ENCODE measurements around the gene CNKSR3.
"Not testable (repeated sequence)": the region's sequence is repeated elsewhere in the genome, so short reads cannot be mapped to it uniquely, and the experiment has no call there.

CNKSR3 gene

DNA sequence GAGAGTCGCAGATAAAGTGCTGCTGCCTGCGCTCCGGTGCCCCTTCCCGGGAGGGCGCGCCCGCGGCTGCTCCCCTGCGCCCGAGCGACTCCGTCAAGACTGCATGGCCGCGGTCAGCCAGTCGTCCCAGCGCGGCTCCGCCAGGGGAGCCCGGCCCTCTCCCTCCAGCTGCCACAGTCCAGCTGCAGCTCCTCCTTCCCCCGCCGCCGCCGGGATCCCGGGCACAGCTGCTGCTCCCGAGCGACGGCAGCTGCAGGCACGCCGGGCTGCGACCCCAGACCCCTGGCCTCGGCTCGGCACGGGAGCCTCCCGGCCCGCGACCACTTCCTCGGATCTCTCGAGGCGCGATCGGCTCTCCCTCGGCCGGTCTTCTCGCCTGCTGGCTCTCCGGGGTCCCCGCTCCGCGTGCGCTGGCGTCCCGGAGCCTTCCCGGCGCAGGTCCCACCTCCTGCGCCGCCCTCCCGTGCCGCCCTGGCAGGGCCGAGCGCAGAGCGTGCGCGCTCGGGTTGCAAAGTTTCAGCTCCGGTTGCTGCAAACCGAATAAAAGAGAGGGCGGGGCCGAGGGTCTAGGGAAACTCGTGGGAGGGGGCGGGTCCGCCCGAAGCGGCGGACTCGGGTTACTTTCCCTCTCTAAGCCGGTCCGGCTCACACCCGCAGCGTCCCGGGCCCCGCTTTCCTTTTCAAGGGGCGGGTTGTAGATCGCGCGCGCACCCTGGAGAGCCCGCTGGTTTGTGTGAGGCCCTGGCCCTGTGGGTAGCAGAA is at the start of gene CNKSR3:
Gene CNKSR3, minus strand, starts transcription at position 542 of the 762 bp plus-strand sequence. CDS start 571 bp downstream, outside the sequence.
- no peak for DNase-seq

DNA sequence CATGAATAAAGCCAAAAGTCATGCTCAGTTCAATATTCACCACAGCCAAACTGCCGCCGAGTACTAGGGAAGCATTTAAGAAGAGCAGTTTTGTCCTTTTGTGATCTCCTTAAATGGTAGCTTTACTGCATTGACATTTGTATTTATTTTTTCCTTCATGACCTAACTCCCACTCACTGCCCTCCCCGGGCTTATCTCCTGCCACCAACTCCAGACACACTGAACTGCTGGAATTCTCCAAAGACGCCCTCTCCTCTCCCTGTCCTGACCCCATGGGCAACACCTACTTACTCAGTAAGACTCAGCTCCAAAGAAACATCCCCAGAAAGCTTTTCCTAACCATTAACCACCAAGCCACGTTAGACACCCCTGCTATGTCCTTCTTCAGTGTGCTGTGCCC is 48.5 kb upstream of the CNKSR3 start:
- DNase-seq, result no peak

DNA sequence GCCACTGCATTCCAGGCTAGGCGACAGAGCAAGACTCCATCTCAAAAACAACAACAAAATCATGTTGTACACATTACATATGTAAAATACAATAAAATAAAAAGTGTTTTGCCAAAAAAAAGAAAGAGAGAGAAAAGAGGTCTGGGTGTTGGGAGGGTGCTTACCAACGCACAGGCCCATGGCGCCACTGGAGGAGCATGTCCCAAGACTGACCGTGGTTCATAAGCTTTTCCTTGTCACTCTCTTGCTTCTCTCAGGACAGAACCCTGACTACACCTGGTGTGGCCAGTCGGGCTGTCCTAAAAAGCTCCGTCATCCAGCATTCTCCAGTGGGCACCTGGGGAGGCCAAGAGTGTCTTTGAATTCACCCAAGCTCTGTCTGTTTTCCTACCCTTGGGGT is 48.0 kb upstream of the CNKSR3 start:
- DNase-seq, result no peak

DNA sequence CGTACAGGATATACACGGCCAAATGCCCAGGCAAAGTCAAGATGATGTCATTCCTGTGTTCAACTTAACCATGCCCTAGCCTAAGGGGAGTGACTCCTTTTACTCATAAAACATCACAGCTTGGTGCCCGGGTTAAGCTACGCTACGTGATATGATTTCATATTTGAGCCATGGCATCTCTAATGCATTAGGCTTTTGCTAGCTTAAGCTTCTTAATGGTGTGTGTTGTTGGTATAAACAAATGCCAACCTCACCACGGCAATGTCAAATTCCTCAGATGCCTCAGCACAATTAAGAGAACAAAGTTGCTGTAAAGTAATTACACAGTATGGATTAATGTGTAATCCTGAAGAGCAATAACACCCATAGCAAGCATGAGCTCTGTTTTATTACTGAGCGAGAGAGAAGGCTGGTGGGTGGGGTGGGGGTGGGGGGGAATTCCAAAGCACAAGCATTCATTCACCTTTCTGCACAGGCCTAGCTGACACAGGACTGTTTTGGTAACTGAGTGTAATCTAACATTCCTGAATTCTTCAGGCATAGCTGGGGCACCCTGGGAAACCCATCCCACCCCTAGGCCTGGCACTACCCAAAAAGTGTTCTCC is 44.7 kb upstream of the CNKSR3 start:
- no peak for DNase-seq

DNA sequence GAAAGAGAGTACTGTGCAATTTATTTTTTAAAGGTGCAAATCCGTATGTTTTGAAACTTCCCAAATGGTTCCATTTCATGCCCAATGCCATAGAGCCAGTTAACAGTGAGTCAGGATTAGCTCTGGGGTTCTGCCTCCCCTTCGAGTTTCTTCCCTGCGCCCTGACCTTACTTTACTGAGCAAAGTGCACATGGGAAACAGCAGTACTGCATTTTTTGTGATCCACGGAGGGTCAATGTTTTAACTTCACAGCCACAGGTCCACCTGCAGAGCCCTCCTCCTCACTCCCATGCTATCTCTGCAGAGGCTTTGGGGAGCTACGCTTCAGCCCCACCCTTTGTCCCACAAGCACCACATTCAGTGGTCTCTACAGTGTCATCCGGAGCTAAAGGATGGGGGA is 44.0 kb upstream of the CNKSR3 start:
- no peak for DNase-seq

DNA sequence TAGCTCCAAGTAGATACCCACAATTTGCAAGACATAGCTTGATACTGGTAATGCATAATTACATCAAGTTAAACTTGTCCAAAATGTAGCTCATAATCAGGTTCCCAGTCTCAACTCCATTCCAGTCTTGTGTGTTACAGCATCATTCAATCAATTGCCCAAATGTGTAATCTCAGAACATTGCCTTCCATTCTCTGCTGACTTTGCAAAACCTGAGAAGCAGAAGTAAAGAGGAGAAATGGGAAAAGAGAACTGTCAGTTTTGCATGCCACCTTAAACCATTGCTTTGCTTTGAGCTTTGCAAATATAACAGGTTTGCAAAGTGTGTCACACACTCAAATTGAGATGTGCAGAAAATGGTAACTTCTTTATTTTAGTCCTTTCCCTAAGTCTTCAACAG is 40.3 kb upstream of the CNKSR3 start:
- DNase-seq, result no peak

DNA sequence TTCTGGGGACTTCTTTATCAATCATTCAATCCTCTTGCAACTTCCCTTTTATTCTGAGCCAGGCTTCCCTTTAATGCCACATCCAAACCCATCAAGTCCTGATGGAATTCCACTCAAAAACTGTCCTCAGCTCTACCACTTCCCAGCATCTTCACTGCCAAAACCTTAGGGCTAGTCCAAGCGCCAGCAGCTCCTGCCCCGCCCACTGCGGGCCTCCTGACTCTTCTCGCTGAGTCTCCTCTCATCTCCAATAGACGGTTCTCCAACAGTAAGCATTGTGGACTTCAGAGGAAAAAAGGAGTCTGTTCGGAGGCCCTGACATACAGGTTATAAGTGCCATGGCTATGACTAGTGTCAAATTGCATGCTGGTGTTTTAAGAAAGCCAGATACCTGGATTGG is 38.7 kb upstream of the CNKSR3 start:
- DNase-seq, result no peak

DNA sequence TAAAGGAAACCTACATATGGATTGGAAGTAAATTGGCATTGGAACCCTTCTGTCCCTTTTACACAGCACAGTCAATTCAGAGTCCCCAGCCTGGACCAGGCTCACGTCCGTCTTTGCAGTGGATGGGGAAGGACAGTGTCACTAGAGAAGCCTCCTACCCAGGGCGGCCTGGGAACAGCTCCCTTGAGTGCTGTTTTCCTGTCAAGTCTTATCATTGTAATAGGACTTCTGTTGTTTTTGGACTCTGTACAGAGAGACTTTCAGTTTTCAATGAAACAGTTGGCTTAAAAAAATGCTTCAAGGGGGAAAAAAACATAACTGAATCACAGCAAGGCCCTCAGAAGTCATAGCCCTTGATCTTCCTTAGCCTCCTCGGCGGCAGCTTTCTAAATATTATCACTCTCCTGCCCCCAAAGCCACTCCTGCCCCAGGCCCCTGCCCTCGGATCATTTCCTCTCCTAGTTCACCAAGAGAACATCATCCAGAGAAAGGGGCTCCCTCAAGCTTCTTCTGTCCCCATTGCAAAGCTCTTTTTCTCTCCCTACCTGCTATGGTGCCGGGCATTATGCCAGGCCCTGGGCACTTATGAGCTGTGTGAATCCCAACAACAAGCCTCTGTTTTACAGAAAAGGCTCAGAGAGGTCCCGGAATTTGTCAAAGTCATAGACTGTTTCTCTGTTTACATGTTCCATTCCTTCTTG is 37.8 kb upstream of the CNKSR3 start:
- DNase-seq, result no peak

DNA sequence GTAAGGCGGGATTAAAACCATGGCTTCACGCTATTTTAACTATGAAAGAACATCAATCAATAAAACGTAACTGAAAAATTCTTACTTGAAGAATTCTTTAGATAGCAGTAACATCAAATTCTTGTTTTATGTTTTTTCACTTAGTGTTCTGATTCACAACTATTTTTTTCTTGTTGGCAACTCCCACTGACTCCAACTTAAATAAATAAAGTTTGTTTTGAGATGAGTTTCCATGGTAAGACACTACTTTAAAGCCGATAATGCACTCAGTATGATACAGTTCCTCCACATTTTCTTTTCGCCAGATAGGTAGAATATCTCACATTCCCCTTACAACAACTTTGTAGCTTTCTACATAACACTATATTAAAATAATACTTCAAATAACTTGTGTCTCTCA is 33.1 kb upstream of the CNKSR3 start:
- DNase-seq, result no peak

DNA sequence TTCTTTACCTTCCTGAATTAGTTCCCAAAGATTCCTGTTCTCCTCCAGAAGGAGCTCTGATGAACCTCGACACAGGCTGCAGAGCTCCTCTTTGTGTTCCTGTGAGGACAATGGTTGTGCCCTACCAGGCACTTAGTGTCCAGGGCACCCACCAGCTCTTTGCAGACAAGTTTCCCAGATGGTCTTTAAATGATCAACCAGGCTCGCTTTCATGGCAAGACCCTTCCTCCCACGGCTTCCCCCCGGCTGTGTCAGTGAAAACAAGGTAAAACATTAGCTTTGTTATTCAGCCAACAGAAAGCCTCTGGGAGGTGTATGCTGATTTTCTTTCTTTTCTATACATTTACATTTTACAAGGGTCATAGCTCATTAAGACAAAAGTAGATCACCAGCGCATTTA is 32.3 kb upstream of the CNKSR3 start:
- DNase-seq, result no peak

DNA sequence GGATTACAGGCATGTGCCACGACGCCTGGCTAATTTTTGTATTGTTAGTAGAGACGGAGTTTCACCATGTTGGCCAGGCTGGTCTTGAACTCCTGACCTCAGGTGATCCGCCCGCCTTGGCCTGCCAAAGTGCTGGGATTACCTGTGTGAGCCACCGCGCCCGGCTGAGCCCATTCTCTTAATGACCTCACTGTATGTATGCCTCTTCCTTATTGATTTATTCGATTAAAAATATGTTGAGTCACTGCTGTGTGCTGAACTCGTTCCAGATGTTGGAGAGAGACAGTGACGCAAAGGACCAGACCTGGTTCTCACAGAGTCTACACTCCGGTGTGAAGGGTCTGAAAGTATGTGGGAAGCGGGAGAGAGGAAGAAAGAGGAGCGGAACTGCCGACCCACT is 31.4 kb upstream of the CNKSR3 start:
- not testable (repeated sequence) for DNase-seq

DNA sequence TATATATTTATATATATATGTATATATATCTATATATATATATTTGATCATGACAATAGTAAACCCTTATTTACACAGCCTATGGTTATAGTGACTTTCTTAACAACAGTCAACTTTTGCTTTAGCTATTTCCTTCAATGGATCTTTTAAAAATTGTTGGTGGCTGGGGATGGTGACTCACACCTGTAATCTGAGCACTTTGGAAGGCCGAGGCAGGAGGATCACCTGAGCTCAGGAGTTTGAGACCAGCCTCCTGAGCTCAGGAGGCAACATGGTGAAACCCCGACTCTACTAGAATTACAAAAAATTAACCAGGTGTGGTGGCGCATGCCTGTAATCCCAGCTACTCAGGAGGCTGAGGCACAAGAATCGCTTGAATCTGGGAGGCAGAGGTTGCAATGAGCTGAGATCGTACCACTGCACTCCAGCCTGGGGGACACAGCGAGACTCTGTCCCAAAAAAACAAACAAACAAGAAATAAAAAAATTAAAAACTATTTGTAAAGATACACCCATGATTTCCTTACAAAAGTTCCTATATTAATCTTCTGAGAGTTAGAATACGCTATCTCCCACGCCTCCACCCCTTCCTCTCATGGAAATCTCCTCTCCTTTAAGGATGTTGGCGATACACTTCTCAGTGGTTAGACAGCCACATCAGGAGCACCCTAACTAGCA is 29.2 kb upstream of the CNKSR3 start:
- DNase-seq, result no peak

DNA sequence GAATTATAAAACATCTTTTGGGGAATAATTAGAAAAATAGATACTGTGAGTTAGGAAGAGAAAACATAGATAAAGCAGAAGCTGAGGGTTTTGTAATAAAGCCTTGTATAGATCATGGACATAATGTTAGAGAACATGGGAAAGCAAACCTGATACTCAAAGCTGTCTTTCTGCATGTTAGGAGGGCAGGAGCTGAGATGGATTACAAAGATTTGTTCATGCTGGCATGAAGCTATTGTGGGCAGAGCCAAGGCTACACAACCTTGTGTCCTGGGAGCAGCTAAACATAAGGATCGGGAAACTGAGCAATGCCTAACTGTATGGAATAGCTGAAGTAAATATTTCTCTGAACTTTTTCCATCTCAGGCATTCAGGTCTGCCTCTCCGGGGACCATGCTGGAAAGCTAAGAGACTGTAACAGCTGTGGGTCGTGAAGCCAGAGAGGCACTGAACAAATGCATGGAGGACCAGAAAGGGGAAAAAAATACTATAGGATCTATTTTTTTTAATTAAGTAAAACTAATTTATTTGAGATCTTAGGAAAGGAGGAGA is 28.2 kb upstream of the CNKSR3 start:
- no peak for DNase-seq

DNA sequence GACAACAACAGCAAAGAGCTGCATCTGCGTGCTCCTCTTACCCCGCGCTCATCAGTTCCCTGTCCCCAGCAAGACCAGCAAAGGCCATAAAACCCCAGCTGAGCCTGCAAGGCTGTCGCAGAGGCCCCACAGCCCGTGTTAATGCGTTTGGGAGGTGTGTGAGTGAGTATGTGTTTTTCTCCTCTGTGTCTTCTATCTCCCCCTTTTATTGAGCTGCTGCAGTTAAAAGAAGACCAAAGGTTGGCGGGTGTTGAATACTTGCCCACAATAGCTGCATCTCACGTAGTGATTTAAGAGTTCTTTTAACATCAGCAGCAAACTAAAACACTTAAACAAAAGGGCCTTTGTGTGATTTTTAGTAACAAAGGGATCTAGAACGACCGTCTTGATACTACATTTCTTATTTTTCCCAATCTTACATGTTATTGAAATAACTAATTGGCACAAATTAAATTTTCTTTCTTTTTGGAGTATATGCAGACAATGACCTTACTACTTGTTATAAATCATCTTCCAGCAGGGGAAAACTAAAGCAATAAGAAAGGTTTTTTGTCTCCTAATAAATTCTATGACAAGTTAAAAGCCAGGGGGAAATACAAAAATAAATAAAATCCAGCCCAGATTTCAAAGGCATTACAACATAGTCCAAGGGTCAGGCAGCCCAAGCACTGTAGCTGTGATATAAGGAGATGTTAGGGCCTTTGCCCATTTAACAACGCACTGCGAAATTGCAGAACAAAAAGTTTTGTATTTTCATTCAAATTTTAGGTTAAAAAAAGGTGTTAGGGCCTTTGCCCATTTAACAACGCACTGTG is 27.2 kb upstream of the CNKSR3 start:
- DNase-seq, result no peak

DNA sequence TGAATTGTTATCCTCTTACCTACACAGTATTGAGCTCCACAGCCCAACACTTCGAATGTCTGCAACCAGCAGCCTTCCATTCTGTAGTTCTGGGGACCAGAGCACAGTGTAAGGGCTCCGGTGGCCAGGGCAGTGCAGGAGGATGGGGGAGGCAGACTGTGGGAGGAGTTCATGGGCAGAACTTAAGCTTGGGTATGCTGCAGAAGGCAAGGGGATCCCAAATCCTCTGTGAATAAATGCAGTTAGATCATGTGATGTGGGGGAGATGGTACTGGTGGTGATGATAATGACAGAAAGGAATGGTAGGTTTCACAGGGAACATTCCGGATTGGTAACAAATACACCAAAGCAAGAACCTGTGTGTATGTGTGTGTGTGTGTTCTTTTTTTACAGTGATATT is 26.5 kb upstream of the CNKSR3 start:
- no peak for DNase-seq

DNA sequence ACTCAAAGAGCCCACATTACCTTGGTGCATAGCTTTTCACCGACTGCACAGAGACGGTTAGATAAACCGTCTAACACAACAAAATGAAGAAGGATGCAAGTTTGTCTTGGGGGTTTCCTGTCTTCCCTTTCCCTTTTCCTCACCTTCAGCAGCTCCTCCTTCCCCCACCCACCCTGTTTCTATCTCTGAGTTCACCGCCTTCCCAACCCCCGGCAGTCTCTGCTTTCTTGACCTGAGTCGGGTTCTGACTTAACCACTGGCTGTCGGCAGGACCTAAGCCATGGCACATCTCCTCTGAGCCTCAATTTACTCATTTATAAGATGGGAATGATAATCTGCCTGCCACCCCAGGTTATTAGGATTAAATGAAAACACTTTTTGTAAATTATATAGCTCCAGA is 25.8 kb upstream of the CNKSR3 start:
- DNase-seq, result no peak

DNA sequence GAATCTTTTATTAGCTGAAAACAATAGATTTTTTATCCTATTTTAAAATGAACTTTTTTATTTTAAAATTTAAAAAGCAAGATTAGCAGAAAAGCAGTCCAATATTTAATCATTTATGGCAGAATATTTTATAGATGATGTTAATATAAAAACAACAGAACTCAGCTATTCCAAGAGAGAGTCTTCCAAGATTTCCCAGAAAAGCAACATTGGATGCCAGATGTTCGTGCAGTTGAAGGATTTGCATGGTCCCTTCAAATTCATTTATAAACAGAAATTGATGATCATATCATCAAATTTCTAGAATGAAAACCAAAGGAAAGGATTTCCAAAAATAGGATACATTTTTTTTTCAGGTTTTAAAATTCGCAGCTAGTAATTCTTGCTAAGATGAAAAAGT is 25.4 kb upstream of the CNKSR3 start:
- DNase-seq, result no peak

DNA sequence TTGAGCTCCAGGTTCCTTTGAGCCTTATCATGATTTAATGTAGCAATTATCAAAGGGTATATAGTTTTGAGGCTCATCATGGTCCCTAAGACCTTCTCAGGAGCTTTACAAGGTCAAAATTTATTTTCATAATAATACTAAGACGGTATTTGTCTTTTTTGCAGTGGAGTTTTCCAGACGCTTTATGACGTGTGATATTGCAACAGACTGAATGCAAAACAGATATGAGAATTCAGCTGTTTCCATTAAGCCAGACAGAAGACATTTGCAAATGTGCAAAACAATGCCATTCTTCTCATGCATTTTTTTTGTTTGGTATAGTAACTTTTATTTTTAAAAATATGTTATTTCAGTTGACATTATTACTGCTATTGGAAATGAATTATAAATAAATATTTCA is 24.7 kb upstream of the CNKSR3 start:
- no peak for DNase-seq

DNA sequence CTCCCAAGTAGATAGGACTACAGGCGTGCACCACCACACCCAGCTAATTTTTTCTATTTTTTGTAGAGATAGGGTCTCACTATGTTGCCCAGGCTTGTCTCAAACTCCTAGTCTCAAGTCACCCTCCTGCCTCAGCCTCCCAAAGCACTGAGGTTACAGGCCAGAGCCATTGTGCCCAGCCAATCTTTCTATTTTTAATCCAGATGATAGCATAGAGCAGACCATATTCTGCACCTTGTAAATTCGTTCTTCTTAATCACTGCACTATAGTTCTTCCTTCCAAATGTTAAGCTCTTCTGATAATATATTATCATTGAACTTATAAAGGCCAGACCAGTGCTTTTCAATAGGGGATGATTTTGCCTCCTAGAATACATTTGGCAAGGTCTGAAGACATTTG is 24.0 kb upstream of the CNKSR3 start:
- DNase-seq, result no peak

DNA sequence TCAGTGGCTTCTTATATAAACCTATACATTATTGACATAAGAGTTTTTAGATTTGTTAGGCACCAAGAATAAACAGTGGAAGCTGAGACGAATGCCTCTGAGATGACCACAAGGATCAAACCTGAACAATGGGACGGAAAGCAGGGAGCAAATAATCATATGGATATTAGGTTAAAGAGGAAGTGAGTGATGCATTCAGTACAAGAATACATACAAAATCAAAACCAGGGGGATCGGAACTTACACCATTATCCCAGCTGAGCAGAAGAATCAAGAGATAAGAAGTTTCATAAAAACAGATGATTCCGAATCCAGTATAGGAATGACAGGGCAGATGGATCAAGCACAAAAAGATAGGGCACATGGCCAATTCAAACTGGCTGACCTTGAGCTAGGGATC is 21.9 kb upstream of the CNKSR3 start:
- DNase-seq, result no peak

DNA sequence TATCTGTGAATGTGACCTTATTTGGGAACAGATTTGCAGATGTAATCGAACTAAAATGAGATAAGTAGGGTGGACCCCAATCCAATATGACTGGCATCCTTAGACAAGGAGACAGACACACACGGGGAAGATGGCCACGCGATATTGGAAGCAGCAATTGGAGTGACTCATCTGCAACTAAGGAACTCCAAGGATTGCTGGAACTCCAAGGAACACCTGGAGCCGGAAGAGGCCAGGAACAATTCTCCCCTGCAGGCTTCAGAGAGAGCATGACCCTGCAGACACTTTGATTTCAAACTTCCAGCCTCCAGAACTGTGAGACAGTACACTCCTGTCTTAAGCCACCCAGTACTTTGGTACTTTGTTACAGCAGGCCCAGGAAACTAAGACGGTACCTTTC is 19.5 kb upstream of the CNKSR3 start:
- no peak for DNase-seq

DNA sequence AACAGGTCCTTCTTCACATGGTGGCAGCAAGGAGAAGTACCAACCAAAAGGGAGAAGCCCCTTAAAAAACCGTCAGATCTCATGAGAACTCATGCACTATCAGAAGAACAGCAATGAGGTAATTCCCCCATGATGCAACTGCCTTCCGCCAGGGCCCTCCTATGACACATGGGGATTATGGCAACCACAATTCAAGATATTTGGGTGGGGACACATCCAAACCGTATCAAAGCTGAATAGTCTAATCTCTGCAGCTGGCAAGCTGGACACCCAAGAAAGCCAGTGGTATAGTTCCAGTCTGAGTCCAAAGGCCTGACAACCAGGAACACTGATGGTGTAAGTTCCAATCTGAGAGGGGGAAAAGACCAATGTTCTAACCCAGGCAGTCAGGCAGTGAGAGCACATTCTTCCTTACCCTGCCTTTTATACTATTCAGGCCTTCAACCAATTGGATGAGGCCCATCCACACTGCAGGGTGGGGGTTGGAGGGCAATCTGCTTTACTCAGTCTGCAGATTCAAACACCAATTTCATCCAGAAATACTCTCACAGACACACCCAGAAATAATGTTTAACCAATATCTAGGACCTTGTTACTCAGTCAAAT is 17.9 kb upstream of the CNKSR3 start:
- DNase-seq, result no peak

All from CD4-positive, alpha-beta T cell treated with Interleukin-17A for 1 hour (primary cell).